GM12891 (cell line): Measurements from ENCODE around the gene RHBDL1.

Source experiments
- POLR2A ChIP-seq: IDR thresholded peaks from 2 replicates; pipeline ENCODE4 v1.6.1; 2011; ENCODE audit warnings: low read depth, low read length, control low read depth
- POLR2AphosphoS5 ChIP-seq: IDR thresholded peaks from 2 replicates; pipeline ENCODE4 v1.6.1; 2011; ENCODE audit warnings: low read depth, low read length, control low read depth
- POU2F2 ChIP-seq: IDR thresholded peaks from 2 replicates; pipeline ENCODE4 v1.6.1; 2011; ENCODE audit warnings: low read depth, mild to moderate bottlenecking, control low read depth, low read length, moderate library complexity
- TAF1 ChIP-seq: IDR thresholded peaks from 2 replicates; pipeline ENCODE4 v1.6.1; 2011; ENCODE audit warnings: low read depth, low read length, control low read depth

- no peak for TF ChIP-seq POLR2AphosphoS5
- TF ChIP-seq POLR2A: no peak
- TF ChIP-seq TAF1: no peak
- no peak for TF ChIP-seq POU2F2
Measured at GRCh38 chr16:716768-717325, 41.4 kb downstream of the RHBDL1 start.
